ENCODE measurements around the gene ITIH4. TPM values are rescaled to one million over a fixed set of nuclear protein-coding genes. Genes with fewer than 3 reads are reported as not detected.

The ITIH4 gene
- polyA plus RNA-seq, 2 donors = 2.5 to 6.7 TPM

GRCh38 chr3:52871761-52872160 lies 41.3 kb upstream of the ITIH4 start:
- H3K4me3 ChIP-seq (ENCODE audit: low read depth in 1 of 2, low read length in 2 of 2) = no peak overlapping the region
- H3K36me3 ChIP-seq (ENCODE audit: control insufficient read depth in 2 of 2, insufficient read depth in 2 of 2, low read length in 1 of 2) = no peaks in the 10 kb centered on the region
- no peak overlapping the region for H3K27ac ChIP-seq (ENCODE audit: low read depth in 2 of 2, low read length in 1 of 2)
- WGBS, 2 donors = 78 to 85% methylated on average over 9 of the region's 9 CpGs
- H3K27me3 ChIP-seq (ENCODE audit: control insufficient read depth in 1 of 2, insufficient read depth in 2 of 2, low read length in 2 of 2) = no peaks in the 10 kb centered on the region
- H3K9me3 ChIP-seq (ENCODE audit: control insufficient read depth in 2 of 2, insufficient read depth in 1 of 2, low read depth in 1 of 2, low read length in 1 of 2) = no peaks in the 10 kb centered on the region
- no peaks in the 10 kb centered on the region for H3K4me1 ChIP-seq (ENCODE audit: control insufficient read depth in 2 of 2, insufficient read depth in 2 of 2, low read length in 1 of 2)

DNA sequence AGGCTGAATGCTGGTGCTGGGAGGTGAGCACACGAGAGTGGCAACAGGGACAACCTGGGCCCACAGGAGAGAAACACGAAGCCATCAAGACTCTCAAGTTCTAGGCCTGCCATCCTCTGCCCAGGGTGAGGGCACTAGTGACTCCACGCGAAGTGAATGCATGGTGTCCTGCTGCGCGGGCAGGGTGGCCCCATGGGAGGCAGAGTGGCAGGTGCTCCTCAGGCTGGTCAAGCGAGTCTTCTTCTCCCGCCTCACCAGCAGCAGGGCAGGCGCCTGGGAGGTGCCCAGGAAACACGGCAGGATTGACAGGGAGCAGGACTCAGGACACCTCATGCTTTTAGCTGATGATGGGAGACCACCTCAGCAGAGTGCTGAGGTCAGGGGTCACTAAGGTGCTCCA lies 40.0 kb upstream of the ITIH4 start:
- H3K4me1 ChIP-seq (ENCODE audit: control insufficient read depth in 2 of 2, insufficient read depth in 2 of 2, low read length in 1 of 2) = no peaks in the 10 kb centered on the region
- H3K36me3 ChIP-seq (ENCODE audit: control insufficient read depth in 2 of 2, insufficient read depth in 2 of 2, low read length in 1 of 2) = no peaks in the 10 kb centered on the region
- H3K9me3 ChIP-seq (ENCODE audit: control insufficient read depth in 2 of 2, insufficient read depth in 1 of 2, low read depth in 1 of 2, low read length in 1 of 2) = no peaks in the 10 kb centered on the region
- 95 to 97% methylated on average over 10 of the region's 10 CpGs for WGBS, 2 donors
- H3K27ac ChIP-seq (ENCODE audit: low read depth in 2 of 2, low read length in 1 of 2) = no peak overlapping the region
- H3K27me3 ChIP-seq (ENCODE audit: control insufficient read depth in 1 of 2, insufficient read depth in 2 of 2, low read length in 2 of 2) = no peaks in the 10 kb centered on the region
- no peak overlapping the region for H3K4me3 ChIP-seq (ENCODE audit: low read depth in 1 of 2, low read length in 2 of 2)

DNA sequence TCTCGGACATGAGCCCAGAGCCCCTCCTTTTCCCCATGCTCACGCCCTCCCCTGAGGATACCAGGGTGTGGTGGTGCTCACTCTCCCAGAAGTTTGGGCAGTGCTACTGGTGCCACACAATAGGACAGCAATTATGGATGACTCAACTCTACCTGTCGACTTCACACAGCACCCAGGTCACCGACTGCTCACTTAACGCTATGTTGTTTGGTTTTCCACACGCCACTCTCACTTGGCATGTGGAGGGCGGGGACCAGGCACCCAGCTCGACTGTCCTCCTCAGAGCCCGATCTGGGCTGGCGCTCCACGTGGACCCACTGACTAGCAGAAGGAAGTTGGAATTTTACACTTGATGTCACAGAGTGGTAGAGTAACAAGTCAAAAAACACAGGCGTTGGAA lies 36.0 kb upstream of the ITIH4 start:
- H3K27me3 ChIP-seq (ENCODE audit: control insufficient read depth in 1 of 2, insufficient read depth in 2 of 2, low read length in 2 of 2) = no peaks in the 10 kb centered on the region
- 76 to 85% methylated on average over 12 of the region's 12 CpGs for WGBS, 2 donors
- H3K4me1 ChIP-seq (ENCODE audit: control insufficient read depth in 2 of 2, insufficient read depth in 2 of 2, low read length in 1 of 2) = no peaks in the 10 kb centered on the region
- no peaks in the 10 kb centered on the region for H3K9me3 ChIP-seq (ENCODE audit: control insufficient read depth in 2 of 2, insufficient read depth in 1 of 2, low read depth in 1 of 2, low read length in 1 of 2)
- no peak overlapping the region for H3K4me3 ChIP-seq (ENCODE audit: low read depth in 1 of 2, low read length in 2 of 2)
- no peaks in the 10 kb centered on the region for H3K36me3 ChIP-seq (ENCODE audit: control insufficient read depth in 2 of 2, insufficient read depth in 2 of 2, low read length in 1 of 2)
- no peak overlapping the region for H3K27ac ChIP-seq (ENCODE audit: low read depth in 2 of 2, low read length in 1 of 2)

GRCh38 chr3:52865994-52866393 lies 35.5 kb upstream of the ITIH4 start:
- Histone ChIP-seq H3K4me3 (ENCODE audit: low read depth in 1 of 2, low read length in 2 of 2) (no peak overlapping the region), H3K4me1 (ENCODE audit: control insufficient read depth in 2 of 2, insufficient read depth in 2 of 2, low read length in 1 of 2) (no peaks in the 10 kb centered on the region), H3K27ac (ENCODE audit: low read depth in 2 of 2, low read length in 1 of 2) (no peak overlapping the region), H3K27me3 (ENCODE audit: control insufficient read depth in 1 of 2, insufficient read depth in 2 of 2, low read length in 2 of 2) (no peaks in the 10 kb centered on the region), H3K36me3 (ENCODE audit: control insufficient read depth in 2 of 2, insufficient read depth in 2 of 2, low read length in 1 of 2) (peaks cover 0 to 1% of the 10 kb centered on the region in 2 donors), H3K9me3 (ENCODE audit: control insufficient read depth in 2 of 2, insufficient read depth in 1 of 2, low read depth in 1 of 2, low read length in 1 of 2) (no peaks in the 10 kb centered on the region)
- 81 to 95% methylated on average over 13 of the region's 13 CpGs for WGBS, 2 donors

DNA sequence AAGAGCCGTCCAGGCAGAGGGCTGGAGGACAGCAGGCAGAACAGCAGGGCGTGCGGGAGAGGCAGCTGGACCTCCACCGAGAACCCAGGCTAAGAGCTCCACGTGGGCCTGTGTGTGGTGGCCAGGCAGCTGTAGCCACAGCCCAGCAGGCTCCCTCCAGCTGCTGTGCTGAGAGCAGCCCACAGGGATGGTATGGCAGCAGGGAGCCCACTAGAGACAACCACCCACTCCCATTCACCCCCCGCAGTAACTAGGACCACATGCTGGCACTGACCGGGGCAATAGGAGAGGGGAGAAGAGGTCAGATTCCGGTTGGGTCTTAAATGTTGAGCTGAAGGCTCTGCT lies 29.9 kb upstream of the ITIH4 start:
- 85 to 87% methylated on average over 8 of the region's 8 CpGs for WGBS, 2 donors
- peaks cover 0 to 4% of the 10 kb centered on the region in 2 donors for H3K36me3 ChIP-seq (ENCODE audit: control insufficient read depth in 2 of 2, insufficient read depth in 2 of 2, low read length in 1 of 2)
- H3K27me3 ChIP-seq (ENCODE audit: control insufficient read depth in 1 of 2, insufficient read depth in 2 of 2, low read length in 2 of 2) = no peaks in the 10 kb centered on the region
- no peaks in the 10 kb centered on the region for H3K9me3 ChIP-seq (ENCODE audit: control insufficient read depth in 2 of 2, insufficient read depth in 1 of 2, low read depth in 1 of 2, low read length in 1 of 2)
- H3K27ac ChIP-seq (ENCODE audit: low read depth in 2 of 2, low read length in 1 of 2) = no peak overlapping the region
- no peaks in the 10 kb centered on the region for H3K4me1 ChIP-seq (ENCODE audit: control insufficient read depth in 2 of 2, insufficient read depth in 2 of 2, low read length in 1 of 2)
- H3K4me3 ChIP-seq (ENCODE audit: low read depth in 1 of 2, low read length in 2 of 2) = no peak overlapping the region

- no peaks in the 10 kb centered on the region for H3K27me3 ChIP-seq (ENCODE audit: control insufficient read depth in 1 of 2, insufficient read depth in 2 of 2, low read length in 2 of 2)
- no peak overlapping the region for H3K27ac ChIP-seq (ENCODE audit: low read depth in 2 of 2, low read length in 1 of 2)
- H3K4me1 ChIP-seq (ENCODE audit: control insufficient read depth in 2 of 2, insufficient read depth in 2 of 2, low read length in 1 of 2) = no peaks in the 10 kb centered on the region
- no peak overlapping the region for H3K4me3 ChIP-seq (ENCODE audit: low read depth in 1 of 2, low read length in 2 of 2)
- WGBS, 2 donors = 88 to 91% methylated on average over 8 of the region's 8 CpGs
- H3K36me3 ChIP-seq (ENCODE audit: control insufficient read depth in 2 of 2, insufficient read depth in 2 of 2, low read length in 1 of 2) = peaks cover 0 to 4% of the 10 kb centered on the region in 2 donors
- no peaks in the 10 kb centered on the region for H3K9me3 ChIP-seq (ENCODE audit: control insufficient read depth in 2 of 2, insufficient read depth in 1 of 2, low read depth in 1 of 2, low read length in 1 of 2)
These were observed 29.4 kb upstream of the ITIH4 start for GRCh38 chr3:52859686-52860423.

- no peak overlapping the region for H3K27ac ChIP-seq (ENCODE audit: low read depth in 2 of 2, low read length in 1 of 2)
- H3K4me1 ChIP-seq (ENCODE audit: control insufficient read depth in 2 of 2, insufficient read depth in 2 of 2, low read length in 1 of 2) = no peaks in the 10 kb centered on the region
- 91 to 94% methylated on average over 5 of the region's 5 CpGs for WGBS, 2 donors
- H3K36me3 ChIP-seq (ENCODE audit: control insufficient read depth in 2 of 2, insufficient read depth in 2 of 2, low read length in 1 of 2) = peaks cover 3 to 4% of the 10 kb centered on the region in 2 donors
- no peaks in the 10 kb centered on the region for H3K9me3 ChIP-seq (ENCODE audit: control insufficient read depth in 2 of 2, insufficient read depth in 1 of 2, low read depth in 1 of 2, low read length in 1 of 2)
- no peaks in the 10 kb centered on the region for H3K27me3 ChIP-seq (ENCODE audit: control insufficient read depth in 1 of 2, insufficient read depth in 2 of 2, low read length in 2 of 2)
- H3K4me3 ChIP-seq (ENCODE audit: low read depth in 1 of 2, low read length in 2 of 2) = no peak overlapping the region
These were observed 27.4 kb upstream of the ITIH4 start for GRCh38 chr3:52857864-52858263.

- H3K9me3 ChIP-seq (ENCODE audit: control insufficient read depth in 2 of 2, insufficient read depth in 1 of 2, low read depth in 1 of 2, low read length in 1 of 2) = no peaks in the 10 kb centered on the region
- no peak overlapping the region for H3K4me3 ChIP-seq (ENCODE audit: low read depth in 1 of 2, low read length in 2 of 2)
- H3K36me3 ChIP-seq (ENCODE audit: control insufficient read depth in 2 of 2, insufficient read depth in 2 of 2, low read length in 1 of 2) = peaks cover 3 to 6% of the 10 kb centered on the region in 2 donors
- no peak overlapping the region for H3K27ac ChIP-seq (ENCODE audit: low read depth in 2 of 2, low read length in 1 of 2)
- WGBS, 2 donors = 81 to 89% methylated on average over 3 of the region's 3 CpGs
- no peaks in the 10 kb centered on the region for H3K4me1 ChIP-seq (ENCODE audit: control insufficient read depth in 2 of 2, insufficient read depth in 2 of 2, low read length in 1 of 2)
- no peaks in the 10 kb centered on the region for H3K27me3 ChIP-seq (ENCODE audit: control insufficient read depth in 1 of 2, insufficient read depth in 2 of 2, low read length in 2 of 2)
These were observed 26.7 kb upstream of the ITIH4 start for GRCh38 chr3:52857133-52857532.

GRCh38 chr3:52856666-52857065 lies 26.2 kb upstream of the ITIH4 start:
- WGBS, 2 donors = 82 to 94% methylated on average over 5 of the region's 5 CpGs
- H3K36me3 ChIP-seq (ENCODE audit: control insufficient read depth in 2 of 2, insufficient read depth in 2 of 2, low read length in 1 of 2) = peaks cover 3 to 10% of the 10 kb centered on the region in 2 donors

GRCh38 chr3:52854013-52854412 lies 23.5 kb upstream of the ITIH4 start:
- WGBS, 2 donors = 90 to 92% methylated on average over 2 of the region's 2 CpGs
- H3K27ac ChIP-seq (ENCODE audit: low read depth in 2 of 2, low read length in 1 of 2) = no peak overlapping the region
- H3K36me3 ChIP-seq (ENCODE audit: control insufficient read depth in 2 of 2, insufficient read depth in 2 of 2, low read length in 1 of 2) = peaks cover 15 to 20% of the 10 kb centered on the region in 2 donors
- H3K27me3 ChIP-seq (ENCODE audit: control insufficient read depth in 1 of 2, insufficient read depth in 2 of 2, low read length in 2 of 2) = no peaks in the 10 kb centered on the region
- H3K9me3 ChIP-seq (ENCODE audit: control insufficient read depth in 2 of 2, insufficient read depth in 1 of 2, low read depth in 1 of 2, low read length in 1 of 2) = no peaks in the 10 kb centered on the region
- H3K4me3 ChIP-seq (ENCODE audit: low read depth in 1 of 2, low read length in 2 of 2) = no peak overlapping the region
- peaks cover 0 to 2% of the 10 kb centered on the region in 2 donors for H3K4me1 ChIP-seq (ENCODE audit: control insufficient read depth in 2 of 2, insufficient read depth in 2 of 2, low read length in 1 of 2)

More at GRCh38 chr3:52856666-52857065, 26.2 kb upstream of the ITIH4 start:
- no peaks in the 10 kb centered on the region for H3K4me1 ChIP-seq (ENCODE audit: control insufficient read depth in 2 of 2, insufficient read depth in 2 of 2, low read length in 1 of 2)
- H3K27ac ChIP-seq (ENCODE audit: low read depth in 2 of 2, low read length in 1 of 2) = no peak overlapping the region
- no peaks in the 10 kb centered on the region for H3K9me3 ChIP-seq (ENCODE audit: control insufficient read depth in 2 of 2, insufficient read depth in 1 of 2, low read depth in 1 of 2, low read length in 1 of 2)
- no peak overlapping the region for H3K4me3 ChIP-seq (ENCODE audit: low read depth in 1 of 2, low read length in 2 of 2)
- no peaks in the 10 kb centered on the region for H3K27me3 ChIP-seq (ENCODE audit: control insufficient read depth in 1 of 2, insufficient read depth in 2 of 2, low read length in 2 of 2)

Measured in esophagus (tissue), 2 donors.